Peyer's patch (tissue), 4 donors: Measurements from ENCODE around the gene RAB34.

Experiments used
- CTCF ChIP-seq, 6 experiments: fragments of 450-650 bp in 4 of 6; fragments of 200-600 bp in 2 of 6; sonication (generic) in 1 of 6; IDR thresholded peaks; one replicate each; pipeline ENCODE4 v1.5.1; 2017 to 2019; ENCODE audit warnings: antibody characterized with exemption in 6 of 6, mild to moderate bottlenecking in 3 of 6, moderate library complexity in 1 of 6
- POLR2A ChIP-seq, 2 donors: fragments of 450-650 bp; IDR thresholded peaks; one replicate each; pipeline ENCODE4 v1.5.1; 2017; ENCODE audit warnings: antibody characterized with exemption in 2 of 2, mild to moderate bottlenecking in 2 of 2, moderate library complexity in 2 of 2

GRCh38 chr17:28740406-28741357 is 23.0 kb upstream of the RAB34 start:
- TF ChIP-seq CTCF (IDR thresholded peaks at IDR 0.05) (no peak), POLR2A (IDR thresholded peaks at IDR 0.05) (no peak)
